Stomach (tissue), 4 donors: ENCODE data around the gene HCFC1.

Experiments
- CTCF ChIP-seq, 7 experiments: fragments of 450-650 bp in 4 of 7; fragments of 200-600 bp in 3 of 7; sonication (generic) in 3 of 7; IDR thresholded peaks; one replicate each; pipeline ENCODE4 v1.5.1; 2016 to 2019; ENCODE audit warnings: antibody characterized with exemption in 7 of 7, control low read depth in 2 of 7, mild to moderate bottlenecking in 1 of 7
- EP300 ChIP-seq: sonication (generic); formaldehyde crosslinking; IDR thresholded peaks from one replicate; pipeline ENCODE4 v1.6.1; 2017; ENCODE audit warnings: antibody characterized with exemption
- POLR2A ChIP-seq, 4 donors: fragments of 450-650 bp; IDR thresholded peaks; one replicate each; pipeline ENCODE4 v1.6.1; 2016; ENCODE audit warnings: antibody characterized with exemption in 4 of 4, control low read depth in 2 of 4, mild to moderate bottlenecking in 1 of 4, moderate library complexity in 1 of 4

- TF ChIP-seq CTCF (IDR thresholded peaks at IDR 0.05) = no peak
- no peak for TF ChIP-seq EP300
- TF ChIP-seq POLR2A (IDR thresholded peaks at IDR 0.05) = no peak
Measured at GRCh38 chrX:153921511-153922446, 49.8 kb downstream of the HCFC1 start.
